H54 (cell line): Measurements from ENCODE around the gene PRMT9.

Experiments
- DNase-seq: peaks from one replicate; pipeline ENCODE4 v3.0.0; 2011; ENCODE audit warnings: low spot score, mixed read lengths; ENCODE audit not compliant: insufficient read length
- FAIRE-seq: peaks from 3 replicates; lab custom pipeline; 2011; peaks lifted over from hg19 to GRCh38; lab: Jason Lieb, UNC
- POLR2A ChIP-seq: IDR thresholded peaks from 2 replicates; pipeline ENCODE4 v1.6.1; 2011; ENCODE audit warnings: low read depth, mild to moderate bottlenecking, low read length

PRMT9 gene

DNA sequence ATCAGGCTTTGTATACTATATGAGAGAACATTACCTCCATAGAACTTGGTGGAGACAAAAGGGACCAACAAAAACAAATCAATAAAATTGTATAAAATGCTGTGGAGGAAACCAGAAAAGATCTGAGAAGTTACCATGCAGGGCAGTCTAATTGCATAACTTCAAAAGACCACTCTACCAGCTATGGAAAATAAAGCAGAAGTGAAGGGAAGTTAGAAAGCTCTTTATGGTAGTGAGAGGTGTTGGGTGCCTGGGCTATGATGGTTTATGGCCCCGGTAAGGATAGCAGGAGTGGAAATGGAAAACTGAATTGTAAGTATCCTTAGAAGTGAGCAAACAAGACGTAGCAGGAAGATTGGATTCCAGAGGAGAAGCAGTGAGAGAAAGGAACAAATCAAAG, 63.6 kb downstream of the PRMT9 start:
- no peak for DNase-seq
- TF ChIP-seq POLR2A = no peak

DNA sequence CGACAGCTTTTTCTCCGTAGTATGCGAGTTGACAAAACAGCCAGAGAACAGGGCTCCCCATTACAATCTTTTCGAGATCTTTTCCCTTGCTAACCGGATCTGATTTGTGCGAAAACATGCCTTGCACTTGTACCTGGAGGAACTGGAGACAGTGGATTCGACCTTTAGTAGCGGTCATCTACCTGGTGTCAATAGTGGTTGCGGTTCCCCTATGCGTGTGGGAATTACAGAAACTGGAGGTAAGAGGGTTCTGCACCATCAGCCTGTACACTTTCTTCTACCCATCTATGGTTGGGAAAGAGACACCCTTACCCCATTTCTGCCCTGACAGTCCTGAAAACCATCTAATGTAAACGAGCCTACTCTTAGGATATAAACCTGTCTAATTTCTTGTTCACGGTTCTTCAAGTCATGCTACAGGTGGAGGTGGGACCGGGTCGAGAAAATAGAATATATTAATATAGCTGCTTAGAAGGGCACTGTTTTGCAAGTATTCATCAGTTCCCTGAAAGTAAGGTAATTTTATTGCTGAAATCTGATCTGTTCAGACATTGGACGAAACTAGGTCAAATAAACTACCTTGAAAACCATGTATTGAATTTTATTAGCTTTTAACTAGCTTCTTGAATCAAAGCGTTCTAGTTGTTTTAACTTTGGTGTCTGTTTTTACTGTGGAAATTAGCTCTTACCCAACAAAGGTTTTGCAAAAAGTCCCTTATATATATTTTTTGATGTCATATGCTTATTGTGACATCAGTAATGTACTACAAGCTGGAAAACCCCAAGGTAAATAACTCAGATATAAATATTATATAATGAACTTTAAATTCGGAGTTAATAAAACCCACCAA, 65.9 kb downstream of the PRMT9 start:
- DNase-seq (no peak), FAIRE-seq (no peak)
- no peak for TF ChIP-seq POLR2A

More for the DNA sequence above, 63.6 kb downstream of the PRMT9 start:
- no peak for FAIRE-seq

DNA sequence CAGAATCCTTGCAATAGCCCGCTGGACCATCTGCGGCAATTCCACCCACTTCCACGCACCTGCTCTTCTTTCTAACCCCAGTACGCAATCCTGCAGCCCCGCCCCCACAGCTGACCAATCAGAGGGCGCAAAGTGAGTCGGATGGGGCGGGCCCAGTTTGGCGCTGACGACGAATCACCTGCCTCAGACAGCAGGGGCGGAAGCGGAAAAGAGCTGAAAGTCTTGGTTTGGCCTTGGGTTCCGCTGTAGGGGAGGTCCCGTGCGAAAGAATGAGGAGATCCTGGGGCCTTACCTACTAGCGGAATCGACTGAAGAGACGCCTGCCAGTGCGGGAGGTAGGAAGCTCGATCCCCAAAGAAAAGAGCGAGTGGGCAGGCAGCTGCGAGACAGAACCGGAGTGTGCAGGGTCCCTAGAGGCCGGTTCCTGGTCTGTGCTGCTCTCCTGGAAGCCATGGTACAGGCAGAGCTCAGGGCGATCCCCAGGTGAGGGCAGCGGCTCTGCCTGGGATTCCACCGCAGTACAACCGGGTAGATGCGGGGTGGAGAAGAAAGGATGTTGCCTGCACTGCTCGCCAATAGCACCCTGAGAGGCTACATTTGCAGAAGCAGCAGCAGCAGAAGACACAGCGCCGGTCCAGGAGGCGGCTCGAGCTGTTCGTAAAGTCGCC, 66.7 kb downstream of the PRMT9 start, which contains the start of gene TMEM184C:
Gene TMEM184C, plus strand, starts transcription at position 225 of the 668 bp plus-strand sequence. CDS start 560 bp downstream, outside the sequence.
- peak; percentile 54 for DNase-seq
- peak; percentile 77 for TF ChIP-seq POLR2A
- FAIRE-seq = peak; percentile 96

DNA sequence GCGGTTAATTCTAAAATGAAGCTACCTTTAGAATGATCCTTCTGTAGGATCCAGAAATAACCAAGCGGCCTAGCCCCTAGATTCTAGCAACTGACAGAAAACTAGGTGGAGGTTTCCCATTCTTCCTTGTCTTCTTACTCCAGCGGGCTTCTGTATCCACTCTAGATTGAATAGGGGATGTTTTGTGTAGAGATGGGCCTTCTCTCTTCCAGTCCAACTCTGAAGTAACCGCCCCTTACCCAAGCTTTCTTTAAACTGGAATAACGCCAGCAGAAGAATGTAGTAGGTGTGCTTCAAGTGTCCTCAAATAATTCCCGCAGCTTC, 67.2 kb downstream of the PRMT9 start:
- TF ChIP-seq POLR2A = no peak
- FAIRE-seq (no peak), DNase-seq (no peak)

DNA sequence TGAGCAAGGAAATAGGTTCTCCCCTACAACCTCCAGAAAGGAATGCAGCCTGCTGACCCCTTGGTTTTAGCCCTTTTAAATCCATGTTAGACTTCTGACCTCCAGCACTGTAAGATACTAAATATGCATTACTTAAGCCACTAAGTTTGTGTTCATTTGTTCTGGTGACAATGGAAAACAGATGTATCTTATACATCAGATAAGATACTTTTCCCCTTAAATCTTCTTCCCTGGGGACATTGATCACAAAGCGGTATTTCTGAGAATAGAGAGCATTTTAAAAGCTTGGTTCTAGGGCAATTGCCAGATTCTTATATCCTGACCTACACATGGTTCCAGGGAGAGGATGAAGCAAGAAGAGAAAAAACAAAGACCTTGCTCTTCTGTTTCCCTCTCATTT, 73.3 kb downstream of the PRMT9 start:
- no peak for FAIRE-seq
- TF ChIP-seq POLR2A = no peak
- no peak for DNase-seq

DNA sequence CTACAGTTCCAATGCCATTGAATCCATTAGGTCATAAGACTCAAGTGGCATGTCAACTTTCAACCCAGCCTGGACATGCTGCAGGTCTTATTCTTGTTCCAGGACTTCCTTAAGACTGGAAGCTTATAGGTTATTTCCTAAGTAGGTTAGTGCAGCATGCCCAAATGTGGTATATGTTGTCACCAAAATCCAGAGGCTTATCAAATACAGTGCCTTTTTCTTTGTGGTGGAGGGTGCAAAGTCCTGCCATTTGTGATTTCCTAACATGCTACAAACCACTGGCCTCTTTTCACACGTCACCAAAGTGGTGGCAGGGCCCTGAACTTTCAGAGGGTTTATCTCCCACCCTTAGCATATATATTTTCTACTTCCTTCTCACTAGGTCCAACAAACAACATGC, 76.5 kb downstream of the PRMT9 start:
- DNase-seq (no peak), FAIRE-seq (no peak)
- TF ChIP-seq POLR2A = no peak

DNA sequence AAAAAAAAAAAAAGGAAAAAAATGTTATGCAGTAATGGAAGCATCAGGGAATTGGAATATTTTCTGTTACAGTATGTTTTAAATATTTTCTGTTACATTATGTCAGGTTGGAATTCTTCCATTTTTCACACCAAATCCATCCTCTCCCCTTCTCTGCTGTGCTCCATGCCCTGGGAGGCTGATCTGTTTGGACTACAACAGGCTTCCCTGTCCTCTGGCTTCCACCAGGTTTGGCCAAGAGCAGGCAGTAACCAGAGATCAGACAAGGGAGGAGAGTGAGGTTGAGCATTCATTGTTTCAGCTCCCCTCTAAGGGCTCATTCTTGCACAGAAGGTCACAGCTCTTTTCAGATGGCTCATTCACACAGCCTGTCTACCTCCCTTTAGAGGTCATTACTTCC, 78.5 kb downstream of the PRMT9 start:
- no peak for TF ChIP-seq POLR2A
- DNase-seq (no peak), FAIRE-seq (no peak)

DNA sequence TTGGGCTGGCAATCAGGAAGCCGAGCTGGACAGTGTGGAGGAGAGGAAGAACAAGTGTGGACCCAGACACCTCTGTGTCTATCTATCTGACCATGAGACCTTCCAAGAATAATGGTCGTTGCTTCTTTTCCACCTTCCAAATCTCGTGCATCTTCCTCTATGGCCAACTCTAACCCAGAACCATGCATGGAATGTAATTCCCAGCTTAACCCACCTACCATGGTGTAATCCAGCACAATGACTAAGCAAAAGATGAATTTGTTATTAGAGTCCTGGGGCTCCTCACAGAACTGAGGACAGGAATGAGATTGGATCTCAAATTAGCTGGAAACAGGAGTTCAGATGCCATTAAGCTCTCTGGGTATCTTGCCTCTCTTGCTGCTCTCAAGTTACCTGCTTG, 84.2 kb downstream of the PRMT9 start:
- TF ChIP-seq POLR2A = no peak
- FAIRE-seq = no peak

DNA sequence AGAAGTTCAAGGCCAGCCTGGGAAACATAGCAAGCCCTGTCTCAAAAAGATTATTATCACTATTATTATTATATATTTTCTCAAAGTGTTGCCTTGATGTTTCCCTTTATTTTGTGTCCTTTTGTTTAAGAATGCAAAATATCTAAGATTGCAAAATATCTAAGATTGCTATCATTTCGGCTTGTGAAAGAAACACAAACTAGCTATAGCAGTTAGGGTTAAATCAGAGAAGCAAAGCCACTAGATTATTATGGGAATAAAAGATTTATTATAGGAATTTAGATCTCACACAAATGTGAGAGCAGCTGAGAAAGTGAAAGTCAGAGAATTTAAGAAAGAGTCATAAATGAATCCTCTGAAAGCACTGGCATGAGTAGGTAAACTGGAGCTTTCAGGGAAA, 84.8 kb downstream of the PRMT9 start:
- DNase-seq (no peak), FAIRE-seq (no peak)
- no peak for TF ChIP-seq POLR2A

More for the DNA sequence above, 84.2 kb downstream of the PRMT9 start:
- no peak for DNase-seq

DNA sequence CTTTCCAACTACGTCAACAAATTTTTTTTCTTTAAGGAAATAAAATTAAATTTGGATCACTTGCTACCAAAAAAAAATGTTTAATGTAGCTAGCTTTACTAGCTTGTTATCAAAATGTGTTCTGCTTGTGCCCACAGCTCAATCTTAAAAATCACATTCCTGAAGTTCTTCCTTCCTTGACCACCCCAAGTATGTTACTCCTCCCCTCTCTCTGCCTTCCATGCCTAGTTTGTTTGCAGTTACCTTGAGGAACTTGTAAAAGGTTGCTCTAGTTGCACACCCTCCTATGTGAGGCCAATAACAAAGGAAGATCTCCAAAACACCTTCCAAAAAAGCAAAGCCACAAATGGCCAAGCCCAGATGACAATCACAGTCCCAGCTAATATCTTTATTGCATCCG, 86.4 kb downstream of the PRMT9 start:
- DNase-seq (no peak), FAIRE-seq (no peak)
- TF ChIP-seq POLR2A = no peak

DNA sequence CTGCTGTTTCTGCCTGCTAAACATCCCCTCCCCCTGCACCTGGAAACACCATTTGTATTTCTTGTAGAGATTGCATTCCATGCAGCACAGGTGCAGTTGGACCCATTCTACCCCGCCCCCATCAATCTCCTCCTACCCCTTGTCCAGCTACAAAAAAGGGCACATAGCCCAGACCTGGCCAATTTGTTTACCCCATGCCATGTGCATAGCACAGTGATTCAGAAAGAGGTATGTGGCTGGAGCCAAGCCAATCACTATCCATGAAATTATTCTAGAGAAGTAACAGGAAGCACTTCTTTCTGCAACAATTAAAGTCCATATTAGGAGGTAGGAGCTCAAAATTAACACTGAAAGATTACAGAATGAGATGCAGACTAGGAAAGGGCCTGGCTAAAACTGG, 87.0 kb downstream of the PRMT9 start:
- DNase-seq (peak; percentile 12), FAIRE-seq (peak; percentile 73)
- no peak for TF ChIP-seq POLR2A

DNA sequence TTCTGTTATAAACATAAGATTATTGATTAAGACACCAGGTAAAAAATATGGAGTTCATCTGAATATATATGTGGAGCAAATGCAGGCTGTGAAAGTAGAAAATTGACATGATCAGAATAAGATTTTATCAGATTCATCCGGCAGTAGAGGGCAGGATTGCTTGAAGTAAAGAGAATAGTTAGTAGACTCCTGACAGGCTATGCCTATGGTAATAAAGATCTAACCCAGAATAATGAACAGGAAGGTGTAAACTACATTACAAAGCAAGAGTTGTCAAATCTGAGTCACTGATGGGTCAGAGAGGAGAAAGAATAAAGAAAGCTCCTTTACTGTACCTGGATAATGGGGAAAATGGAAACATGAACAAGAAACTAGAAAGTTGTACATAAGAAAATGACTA, 87.6 kb downstream of the PRMT9 start:
- no peak for FAIRE-seq
- no peak for DNase-seq
- no peak for TF ChIP-seq POLR2A

DNA sequence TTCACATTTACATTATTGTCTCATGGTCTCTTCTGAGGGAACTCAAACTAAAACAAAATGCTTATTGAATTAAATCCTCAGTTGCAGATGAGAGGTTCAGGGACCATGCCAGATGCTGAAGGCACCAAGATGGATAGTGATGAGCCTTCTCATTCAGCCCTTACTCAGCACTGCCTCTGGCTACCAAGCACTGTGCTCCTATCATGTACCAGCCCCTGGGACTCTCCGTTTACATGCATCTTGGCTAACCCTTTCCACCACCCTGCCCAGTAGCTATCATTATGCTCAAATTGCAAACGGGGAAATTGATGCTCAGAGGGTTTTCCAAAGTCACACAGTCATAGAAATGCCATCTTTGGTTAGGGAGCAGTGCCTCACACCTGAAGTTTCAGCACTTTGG, 89.4 kb downstream of the PRMT9 start:
- FAIRE-seq (no peak), DNase-seq (no peak)
- TF ChIP-seq POLR2A = no peak

DNA sequence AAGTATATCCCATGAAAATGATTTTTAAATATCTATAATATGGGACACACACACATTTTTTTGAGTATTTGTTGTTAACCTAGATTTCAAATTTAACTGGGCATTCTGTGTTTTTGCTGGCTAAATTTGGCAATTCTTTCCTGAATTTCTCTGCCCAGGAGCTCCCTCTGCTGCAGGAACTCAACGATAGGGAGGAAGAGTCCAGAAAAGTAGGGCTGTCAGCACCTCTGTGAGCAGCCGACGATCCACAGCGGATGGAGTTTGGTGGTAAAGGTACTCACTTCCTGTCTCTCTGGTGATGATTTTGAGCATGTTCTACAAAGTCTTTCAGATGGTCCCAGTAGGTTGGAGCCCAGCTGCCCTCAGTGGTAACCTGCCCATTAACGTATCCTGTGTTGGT, 89.9 kb downstream of the PRMT9 start:
- DNase-seq (no peak), FAIRE-seq (no peak)
- no peak for TF ChIP-seq POLR2A

DNA sequence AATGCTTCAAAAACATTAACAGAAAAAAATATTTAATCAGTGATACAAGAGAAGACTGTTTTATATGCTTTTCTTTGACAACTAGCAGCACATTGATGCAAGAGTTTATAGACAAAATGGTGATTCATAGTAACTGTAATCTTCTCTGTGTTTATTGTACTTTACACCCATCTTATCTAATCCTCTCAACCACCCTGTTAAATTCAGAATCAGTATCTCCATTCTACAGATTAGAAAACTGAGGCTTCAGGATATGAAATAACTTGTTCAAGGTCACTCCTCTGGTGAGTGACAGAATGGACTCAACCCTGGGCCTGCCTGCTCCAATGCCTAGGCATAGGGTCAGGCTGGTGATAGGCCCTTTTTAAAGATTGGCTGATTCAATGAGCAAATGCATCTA, 92.9 kb downstream of the PRMT9 start:
- no peak for TF ChIP-seq POLR2A
- FAIRE-seq (no peak), DNase-seq (no peak)
